Stimulated activated naive CD8-positive, alpha-beta T cell treated with anti-CD3 and anti-CD28 coated beads, Interleukin-15, Interleukin-2, amounts not matched to agents 100 U/mL and 50 U/mL, for 24 hours (primary cell): ENCODE data around the gene MFNG.
A peak's percentile ranks its signal among the peaks of the same experiment; 100 is the strongest.

Source experiments
- ATAC-seq: fragments of 150-1000 bp; cut with Tn5 transposase; one replicate; pipeline ENCODE4 v1.10.0; 2021
- DNase-seq: peaks from one replicate; pipeline ENCODE4 v3.0.0; 2021

MFNG gene

DNA sequence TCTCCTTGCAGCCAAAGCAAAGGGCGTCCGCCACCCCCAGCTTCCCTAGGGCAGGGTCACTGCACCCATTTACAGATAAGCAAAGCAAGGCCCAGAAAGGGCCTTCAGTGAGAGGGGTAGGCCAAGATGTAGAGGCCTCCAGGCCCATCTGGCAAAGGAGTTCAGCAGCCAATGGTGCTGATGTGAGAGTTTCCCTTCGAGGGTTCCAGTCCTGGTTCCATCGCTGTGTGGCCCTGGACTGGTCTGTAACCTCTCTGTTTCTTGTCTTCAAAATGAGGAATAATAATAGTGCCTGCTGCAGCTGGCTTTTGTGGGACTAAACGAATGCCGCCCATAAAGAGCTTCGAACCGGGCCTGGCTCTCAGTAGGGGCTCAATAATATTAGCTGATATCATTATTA is 62.9 kb downstream of the MFNG start:
- ATAC-seq (no peak), DNase-seq (no peak)

DNA sequence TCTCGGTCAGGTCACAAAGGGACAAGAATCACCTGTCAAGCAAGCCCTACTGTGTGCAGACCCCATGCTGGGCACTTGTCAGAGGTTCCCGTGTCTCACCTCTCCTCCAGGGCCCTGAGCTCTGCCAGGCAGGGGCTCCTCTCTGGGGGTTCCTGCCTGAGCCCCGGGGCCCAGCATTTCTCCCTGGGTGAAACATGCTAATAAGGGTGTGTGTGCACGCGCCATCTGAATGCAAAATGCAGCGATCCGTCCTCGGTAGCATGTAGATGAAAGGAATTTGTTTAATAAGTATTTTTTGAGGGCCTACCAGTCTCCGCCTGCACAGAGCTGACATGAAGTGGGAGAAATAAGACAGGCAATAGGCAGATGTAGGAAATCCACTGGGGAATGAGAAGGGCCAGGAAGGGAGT is 64.7 kb downstream of the MFNG start:
- no peak for ATAC-seq
- DNase-seq: no peak

DNA sequence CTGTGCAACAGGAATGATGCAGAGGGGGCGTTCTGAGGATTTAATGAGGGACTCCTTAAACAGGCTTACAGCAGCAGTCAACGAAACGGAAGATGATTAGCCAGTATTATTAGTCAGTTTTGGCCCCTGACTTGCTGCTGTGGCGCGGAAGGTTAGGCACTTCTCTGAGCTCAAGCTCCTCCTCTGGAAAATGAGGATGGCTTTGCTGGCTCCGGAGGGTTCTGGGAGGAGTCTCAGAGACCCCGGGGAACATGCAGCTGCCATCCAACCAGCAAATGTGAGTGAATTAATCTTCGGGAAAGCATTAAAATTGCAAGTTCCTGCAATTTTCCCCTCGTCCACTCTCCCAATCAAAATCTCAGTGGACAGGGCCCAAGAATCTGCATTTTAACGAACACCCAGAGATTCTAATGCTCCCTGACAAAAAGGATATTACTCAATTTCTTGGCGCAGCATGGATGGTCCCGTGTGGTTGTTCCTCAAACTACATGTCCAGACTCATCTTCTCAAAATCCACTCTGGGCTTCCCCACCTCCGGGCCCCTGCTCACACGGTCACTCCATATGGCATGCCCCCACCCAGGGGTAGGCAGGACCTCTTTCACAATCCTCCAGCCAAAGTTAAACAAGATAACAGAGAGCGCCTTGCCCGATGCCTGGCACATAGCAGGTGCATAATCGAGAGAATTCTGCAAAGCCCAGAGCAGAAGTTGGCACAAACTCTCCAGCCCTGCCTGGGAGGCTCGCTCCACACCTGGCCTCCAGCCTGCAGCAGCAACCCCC is 65.3 kb downstream of the MFNG start:
- ATAC-seq (no peak), DNase-seq (no peak)

GRCh38 chr22:37419969-37420685 is 66.1 kb downstream of the MFNG start:
- DNase-seq: peak; percentile 35
- ATAC-seq: peak; percentile 33

GRCh38 chr22:37419370-37419968 is 66.7 kb downstream of the MFNG start:
- ATAC-seq (no peak), DNase-seq (no peak)
